H9 (cell line): Measurements from ENCODE around the gene EPC1. TPM values are rescaled to one million over a fixed set of nuclear protein-coding genes. Genes with fewer than 3 reads are reported as not detected.
"Not testable (repeated sequence)": the region's sequence is repeated elsewhere in the genome, so short reads cannot be mapped to it uniquely, and the experiment has no call there.

Experiments used
- DNase-seq: peaks from one replicate; pipeline ENCODE4 v3.0.0-alpha.2; 2017
- H2AFZ ChIP-seq: one replicate; pipeline ENCODE4 v1.6.1; 2013; ENCODE audit warnings: mild to moderate bottlenecking, low read length, control low read depth, moderate library complexity
- H2AK5ac ChIP-seq: 2 replicates; pipeline ENCODE4 v1.6.1; 2013; ENCODE audit warnings: low read length, control low read depth, mixed read lengths; ENCODE audit not compliant: insufficient read length
- H2BK120ac ChIP-seq: one replicate; pipeline ENCODE4 v1.6.1; 2013; ENCODE audit warnings: low read depth, mild to moderate bottlenecking, low read length, control low read depth, inconsistent platforms; ENCODE audit not compliant: poor library complexity, severe bottlenecking
- H2BK12ac ChIP-seq: 2 replicates; pipeline ENCODE4 v1.6.1; 2013; ENCODE audit warnings: low read length, control low read depth, mixed read lengths, low read depth; ENCODE audit not compliant: insufficient read length
- H2BK15ac ChIP-seq: 2 replicates; pipeline ENCODE4 v1.6.1; 2013; ENCODE audit warnings: low read depth, low read length, control low read depth
- H2BK20ac ChIP-seq: one replicate; pipeline ENCODE4 v1.6.1; 2013; ENCODE audit warnings: low read depth, mild to moderate bottlenecking, low read length, control low read depth, inconsistent platforms; ENCODE audit not compliant: poor library complexity, severe bottlenecking
- H2BK5ac ChIP-seq: 2 replicates; pipeline ENCODE4 v1.6.1; 2013; ENCODE audit warnings: low read length, control low read depth, mixed read lengths; ENCODE audit not compliant: insufficient read length
- H3K14ac ChIP-seq: 2 replicates; pipeline ENCODE4 v1.6.1; 2013; ENCODE audit warnings: low read length, control low read depth; ENCODE audit not compliant: insufficient read depth
- H3K18ac ChIP-seq: 2 replicates; pipeline ENCODE4 v1.6.1; 2013; ENCODE audit warnings: low read depth, mild to moderate bottlenecking, mixed read lengths, low read length, control low read depth; ENCODE audit not compliant: insufficient read length
- H3K23ac ChIP-seq: 2 replicates; pipeline ENCODE4 v1.6.1; 2013; ENCODE audit warnings: low read length, control low read depth, mixed read lengths, low read depth; ENCODE audit not compliant: insufficient read length
- H3K23me2 ChIP-seq: 2 replicates; pipeline ENCODE4 v1.6.1; 2013; ENCODE audit warnings: low read depth, mild to moderate bottlenecking, mixed read lengths, low read length, control low read depth; ENCODE audit not compliant: insufficient read length, poor library complexity, severe bottlenecking
- H3K27ac ChIP-seq: 2 replicates; pipeline ENCODE4 v1.5.1; 2013; ENCODE audit warnings: low read length, control low read depth, mixed read lengths, low read depth; ENCODE audit not compliant: insufficient read length
- H3K27me3 ChIP-seq: 2 replicates; pipeline ENCODE4 v1.6.1; 2013; ENCODE audit warnings: low read length, control low read depth, inconsistent platforms; ENCODE audit not compliant: insufficient read depth
- H3K4ac ChIP-seq: 2 replicates; pipeline ENCODE4 v1.6.1; 2013; ENCODE audit warnings: low read depth, mild to moderate bottlenecking, control low read depth, inconsistent platforms, low read length, moderate library complexity
- H3K4me1 ChIP-seq: 2 replicates; pipeline ENCODE4 v1.6.1; 2013; ENCODE audit warnings: low read length, control low read depth, inconsistent platforms; ENCODE audit not compliant: insufficient read depth
- H3K4me2 ChIP-seq: 2 replicates; pipeline ENCODE4 v1.6.1; 2013; ENCODE audit warnings: low read length, control low read depth, mixed read lengths; ENCODE audit not compliant: insufficient read length, insufficient read depth
- H3K56ac ChIP-seq: 2 replicates; pipeline ENCODE4 v1.6.1; 2013; ENCODE audit warnings: low read depth, mild to moderate bottlenecking, mixed read lengths, low read length, control low read depth; ENCODE audit not compliant: insufficient read length
- H3K79me1 ChIP-seq: 2 replicates; pipeline ENCODE4 v1.6.1; 2013; ENCODE audit warnings: low read depth, mild to moderate bottlenecking, moderate library complexity, low read length, control low read depth, inconsistent platforms; ENCODE audit not compliant: insufficient read depth, poor library complexity, severe bottlenecking
- H3K79me2 ChIP-seq: 2 replicates; pipeline ENCODE4 v1.6.1; 2013; ENCODE audit warnings: low read length, control low read depth, inconsistent platforms; ENCODE audit not compliant: insufficient read depth
- H3K9ac ChIP-seq: 2 replicates; pipeline ENCODE4 v1.6.1; 2013; ENCODE audit warnings: low read length, control low read depth, mixed read lengths; ENCODE audit not compliant: insufficient read length; ENCODE audit errors: extremely low read depth
- H3K9me3 ChIP-seq: one replicate; pipeline ENCODE4 v1.6.1; 2013; ENCODE audit warnings: low read depth, low read length, inconsistent platforms; ENCODE audit not compliant: control insufficient read depth
- H3T11ph ChIP-seq: one replicate; pipeline ENCODE4 v1.6.1; 2013; ENCODE audit warnings: mild to moderate bottlenecking, low read length, control low read depth, inconsistent platforms
- H4K20me1 ChIP-seq: one replicate; pipeline ENCODE4 v1.6.1; 2013; ENCODE audit not compliant: control insufficient read depth, insufficient read length, insufficient read depth
- H4K5ac ChIP-seq: 2 replicates; pipeline ENCODE4 v1.6.1; 2013; ENCODE audit warnings: low read depth, mild to moderate bottlenecking, mixed read lengths, low read length, control low read depth; ENCODE audit not compliant: insufficient read length
- H4K8ac ChIP-seq: replicated peaks from 2 replicates; pipeline ENCODE4 v1.6.1; 2013; ENCODE audit warnings: low read length, control low read depth, mixed read lengths, low read depth; ENCODE audit not compliant: insufficient read length
- H4K91ac ChIP-seq: 2 replicates; pipeline ENCODE4 v1.6.1; 2013; ENCODE audit warnings: low read depth, mild to moderate bottlenecking, moderate library complexity, mixed read lengths, low read length, control low read depth; ENCODE audit not compliant: insufficient read length
- H3K27ac Mint-ChIP-seq, 3 experiments: 2 replicates in 2 of 3; 3 replicates in 1 of 3; pipeline ENCODE4 v1.8.0; 2020 to 2021; ENCODE audit warnings: mixed read lengths in 3 of 3, mild to moderate bottlenecking in 1 of 3, moderate library complexity in 1 of 3
- H3K27me3 Mint-ChIP-seq: 2 replicates; pipeline ENCODE4 v1.8.0; 2021; ENCODE audit warnings: low read depth, mild to moderate bottlenecking, moderate library complexity, mixed read lengths
- H3K36me3 Mint-ChIP-seq, 3 experiments: 2 replicates in 2 of 3; 3 replicates in 1 of 3; pipeline ENCODE4 v1.8.0; 2020 to 2021; ENCODE audit warnings: low read depth in 3 of 3, mixed read lengths in 3 of 3; ENCODE audit not compliant: insufficient read depth in 1 of 3
- H3K4me1 Mint-ChIP-seq, 2 experiments: 2 replicates each; pipeline ENCODE4 v1.8.0; 2020; ENCODE audit warnings: mixed read lengths in 2 of 2
- H3K4me3 Mint-ChIP-seq, 2 experiments: 2 replicates in 1 of 2; 3 replicates in 1 of 2; pipeline ENCODE4 v1.8.0; 2020 to 2021; ENCODE audit warnings: mild to moderate bottlenecking in 2 of 2, mixed read lengths in 2 of 2, moderate library complexity in 1 of 2
- H3K9me3 Mint-ChIP-seq, 2 experiments: 2 replicates in 1 of 2; 3 replicates in 1 of 2; pipeline ENCODE4 v1.8.0; 2020; ENCODE audit warnings: mild to moderate bottlenecking in 2 of 2, mixed read lengths in 2 of 2, moderate library complexity in 1 of 2
- WGBS: extraction: QIAGEN DNeasy Blood & Tissue Kit; methylation state at CpG from one replicate; pipeline ENCODE4 v1.1.7; 2013; ENCODE audit warnings: missing lambda C conversion rate, low lambda C conversion rate, mixed read lengths; ENCODE audit not compliant: insufficient read length; ENCODE audit errors: extremely low coverage; 5-methylcytosine and 5-hydroxymethylcytosine counted together
- total RNA-seq: library from RNA; stranded (reverse); gene quantifications from 2 replicates; pipeline ENCODE4 v1.2.1, GENCODE V29; 2021
- TF ChIP-seq, protein P1 (sequence below): fragments of 200-600 bp; sonication (generic); conservative IDR thresholded peaks from 3 replicates; pipeline ENCODE4 v1.8.0; 2021; ENCODE audit warnings: antibody characterized with exemption, mild to moderate bottlenecking

Gene EPC1
- total RNA-seq, 1 experiment from 2014 or later = 32.5 TPM

DNA sequence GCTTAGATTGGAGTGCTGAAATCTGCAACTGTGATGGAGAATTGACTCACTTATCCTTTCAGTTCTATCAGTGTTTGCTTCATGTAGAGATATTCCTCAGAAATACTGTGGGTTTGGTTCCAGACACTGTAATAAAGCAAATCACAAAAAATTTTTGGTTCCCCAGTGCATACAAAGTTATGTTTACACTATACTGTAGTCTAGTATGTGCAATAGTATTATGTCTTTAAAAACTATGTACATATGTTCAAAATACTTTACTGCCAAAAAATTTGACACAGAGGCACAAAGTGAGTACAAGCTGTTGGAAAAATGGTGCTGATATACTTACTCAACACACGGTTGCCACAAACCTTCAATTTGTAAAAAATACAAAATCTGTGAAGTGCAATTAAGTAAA, 112.5 kb downstream of the EPC1 start:
- no peaks in the 10 kb centered on the region; the same call in 1 of the 2 replicates for H3K4me1 ChIP-seq
- H3K56ac ChIP-seq = no peak overlapping the region
- H2BK5ac ChIP-seq = no peak overlapping the region
- no peak overlapping the region for H2AK5ac ChIP-seq
- H2AFZ ChIP-seq = no peak overlapping the region
- no peaks in the 10 kb centered on the region for H3K9me3 ChIP-seq
- no peak overlapping the region for H2BK20ac ChIP-seq
- DNase-seq = no peak
- Mint-ChIP-seq H3K9me3 (peaks cover 27 to 33% of the 10 kb centered on the region in 2 experiments), H3K27me3 (no peaks in the 10 kb centered on the region), H3K4me1 (peaks cover 22 to 28% of the 10 kb centered on the region in 2 experiments), H3K4me3 (no peak overlapping the region), H3K27ac (no peak overlapping the region), H3K36me3 (peaks cover 12 to 34% (median 14%) of the 10 kb centered on the region in 3 experiments)
- no peaks in the 10 kb centered on the region for H4K20me1 ChIP-seq
- H3T11ph ChIP-seq = no peak overlapping the region
- H3K9ac ChIP-seq = no peak overlapping the region
- no CpG with 5 or more reads among the region's 1 CpG for WGBS
- no peak overlapping the region for H2BK120ac ChIP-seq
- H3K23me2 ChIP-seq = no peaks in the 10 kb centered on the region
- no peak overlapping the region for H2BK12ac ChIP-seq
- H3K79me2 ChIP-seq = no peaks in the 10 kb centered on the region
- H3K23ac ChIP-seq = no peak overlapping the region
- H3K14ac ChIP-seq = no peak overlapping the region
- no peak overlapping the region for H3K4ac ChIP-seq
- no peak overlapping the region for H3K27ac ChIP-seq
- H3K18ac ChIP-seq = no peak overlapping the region
- no peak overlapping the region for H4K91ac ChIP-seq
- H2BK15ac ChIP-seq = no peak overlapping the region
- no peak overlapping the region for H3K4me2 ChIP-seq
- no peak overlapping the region for H4K5ac ChIP-seq
- TF ChIP-seq, protein P1, sequence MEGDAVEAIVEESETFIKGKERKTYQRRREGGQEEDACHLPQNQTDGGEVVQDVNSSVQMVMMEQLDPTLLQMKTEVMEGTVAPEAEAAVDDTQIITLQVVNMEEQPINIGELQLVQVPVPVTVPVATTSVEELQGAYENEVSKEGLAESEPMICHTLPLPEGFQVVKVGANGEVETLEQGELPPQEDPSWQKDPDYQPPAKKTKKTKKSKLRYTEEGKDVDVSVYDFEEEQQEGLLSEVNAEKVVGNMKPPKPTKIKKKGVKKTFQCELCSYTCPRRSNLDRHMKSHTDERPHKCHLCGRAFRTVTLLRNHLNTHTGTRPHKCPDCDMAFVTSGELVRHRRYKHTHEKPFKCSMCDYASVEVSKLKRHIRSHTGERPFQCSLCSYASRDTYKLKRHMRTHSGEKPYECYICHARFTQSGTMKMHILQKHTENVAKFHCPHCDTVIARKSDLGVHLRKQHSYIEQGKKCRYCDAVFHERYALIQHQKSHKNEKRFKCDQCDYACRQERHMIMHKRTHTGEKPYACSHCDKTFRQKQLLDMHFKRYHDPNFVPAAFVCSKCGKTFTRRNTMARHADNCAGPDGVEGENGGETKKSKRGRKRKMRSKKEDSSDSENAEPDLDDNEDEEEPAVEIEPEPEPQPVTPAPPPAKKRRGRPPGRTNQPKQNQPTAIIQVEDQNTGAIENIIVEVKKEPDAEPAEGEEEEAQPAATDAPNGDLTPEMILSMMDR = no peak
- no peaks in the 10 kb centered on the region for H3K27me3 ChIP-seq
- no peak overlapping the region for H4K8ac ChIP-seq
- no peaks in the 10 kb centered on the region for H3K79me1 ChIP-seq

GRCh38 chr10:32233375-32233774, 113.6 kb downstream of the EPC1 start:
- not testable (repeated sequence) for H3K79me1 ChIP-seq, H3K27me3 Mint-ChIP-seq, H3K14ac ChIP-seq, H3K27me3 ChIP-seq, H2BK5ac ChIP-seq, H4K91ac ChIP-seq, H4K5ac ChIP-seq, H4K20me1 ChIP-seq, H3K4me1 ChIP-seq, H2AK5ac ChIP-seq, H2BK12ac ChIP-seq, H3T11ph ChIP-seq, H3K18ac ChIP-seq, H3K4ac ChIP-seq, H3K9me3 ChIP-seq, H4K8ac ChIP-seq, H2BK20ac ChIP-seq, H3K56ac ChIP-seq, H3K23ac ChIP-seq, H3K27ac ChIP-seq, H2BK120ac ChIP-seq, H3K9ac ChIP-seq, DNase-seq, H3K23me2 ChIP-seq, H3K4me2 ChIP-seq, H2BK15ac ChIP-seq, H2AFZ ChIP-seq, H3K4me3 Mint-ChIP-seq, H3K79me2 ChIP-seq
- Mint-ChIP-seq H3K27ac (peak overlapping the region in 1 of 3 experiments; percentile 27; a peak in 2 of 7 replicates), H3K4me1 (peaks cover 22 to 28% of the 10 kb centered on the region in 2 experiments), H3K36me3 (peaks cover 12 to 34% (median 14%) of the 10 kb centered on the region in 3 experiments), H3K9me3 (peaks cover 27 to 33% of the 10 kb centered on the region in 2 experiments)
- WGBS = no CpG with 5 or more reads among the region's 36 CpGs
